Adrenal gland (tissue), 12 donors: ENCODE results near the gene MTR. TPM values are rescaled to one million over a fixed set of nuclear protein-coding genes. Genes with fewer than 3 reads are reported as not detected.

Source experiments
- DNase-seq, 7 donors: peaks; one replicate each; pipeline ENCODE4 v3.0.0-alpha.2; 2019 to 2020
- H3K27ac ChIP-seq, 5 donors: fragments of 200-600 bp; sonication (generic) in 4 of 5; 1 replicate in 3 of 5; 2 replicates in 2 of 5; pipeline versions ENCODE4 v1.5.1 to v1.8.0; 2016 to 2020; ENCODE audit warnings: mild to moderate bottlenecking in 1 of 5
- H3K27me3 ChIP-seq: fragments of 200-600 bp; 2 replicates; pipeline ENCODE4 v1.8.0; 2021
- H3K36me3 ChIP-seq, 2 donors: fragments of 200-600 bp; replicated peaks in 1 of 2; 1 replicate in 1 of 2; 2 replicates in 1 of 2; pipeline versions ENCODE4 v1.5.1 to v1.8.0; 2018 to 2022
- H3K4me1 ChIP-seq, 2 donors: fragments of 200-600 bp; replicated peaks in 1 of 2; 1 replicate in 1 of 2; 2 replicates in 1 of 2; pipeline versions ENCODE4 v1.5.1 to v1.8.0; 2018 to 2021
- H3K4me3 ChIP-seq, 4 donors: fragments of 200-600 bp; sonication (generic) in 3 of 4; one replicate each; pipeline ENCODE4 v1.5.1; 2016 to 2018
- H3K9me3 ChIP-seq, 3 donors: fragments of 200-600 bp; sonication (generic) in 1 of 3; replicated peaks in 1 of 3; 1 replicate in 2 of 3; 2 replicates in 1 of 3; pipeline versions ENCODE4 v1.5.1 to v1.8.0; 2016 to 2021
- POLR2A ChIP-seq, 2 donors: fragments of 450-650 bp; IDR thresholded peaks; one replicate each; pipeline ENCODE4 v1.6.1; 2017; ENCODE audit warnings: antibody characterized with exemption in 2 of 2, mild to moderate bottlenecking in 2 of 2, moderate library complexity in 1 of 2
- WGBS, 4 donors: extraction: QIAGEN DNeasy Blood & Tissue Kit in 2 of 4; methylation state at CpG; one replicate each; pipeline versions ENCODE4 v1.1.5 to v1.1.7; 2013 to 2017; 5-methylcytosine and 5-hydroxymethylcytosine counted together
- intact Hi-C, 2 donors: fragments of 100-400 bp; cut with DNase I; formaldehyde crosslinking; loops; one replicate each; pipeline versions ENCODE4 v1.14.1 to v1.15.0; 2022 to 2023
- polyA plus RNA-seq, 3 donors: library from polyadenylated mRNA; stranded (reverse); fragments of 200-250 nt in 2 of 3; fragments of 350-450 nt in 1 of 3; fragmentation: Illumina TruSeq in 1 of 3; extraction: RNeasy Lipid Tissue Mini Kit (QIAGEN cat#74804) in 1 of 3; gene quantifications; one replicate each; pipeline ENCODE4 v1.2.3, GENCODE V29; 2013 to 2014
- total RNA-seq, 9 donors: library from RNA; depleted of rRNA in 4 of 9; stranded (reverse); fragments of >200 nt in 4 of 9; fragments of 120-200 nt in 1 of 9; fragmentation: NEBNext Ultra II Directional in 1 of 9; extraction: Animal tissue kit (Norgen Biotek cat#: 25700) in 1 of 9; gene quantifications; one replicate each; pipeline versions ENCODE4 v1.1.0 to v1.2.4, GENCODE V29; 2013 to 2023
- TF ChIP-seq, protein P1 (sequence below), 6 experiments: fragments of 450-650 bp in 4 of 6; fragments of 200-600 bp in 2 of 6; sonication (generic) in 1 of 6; IDR thresholded peaks; 1 replicate in 5 of 6; 2 replicates in 1 of 6; pipeline versions ENCODE4 v1.5.1 to v1.8.0; 2016 to 2021; ENCODE audit warnings: antibody characterized with exemption in 6 of 6, mild to moderate bottlenecking in 2 of 6, moderate library complexity in 1 of 6
- donor health status: healthy with polysubstance abuse.
- donor health status: Bipolar disorder and iron deficiency.
- donor health status: DM: yes; HTN: yes; CAD: no.
- donor health status: DM: no; HTN: no; CAD: no.
- donor health status: DM: no; HTN: no; CAD: no.
- donor health status: DM: yes; HTN: yes; CAD: no.

MTR gene
- total and polyA plus RNA-seq, 12 donors, result 7.8 to 44.3 (median 25.1) TPM

DNA sequence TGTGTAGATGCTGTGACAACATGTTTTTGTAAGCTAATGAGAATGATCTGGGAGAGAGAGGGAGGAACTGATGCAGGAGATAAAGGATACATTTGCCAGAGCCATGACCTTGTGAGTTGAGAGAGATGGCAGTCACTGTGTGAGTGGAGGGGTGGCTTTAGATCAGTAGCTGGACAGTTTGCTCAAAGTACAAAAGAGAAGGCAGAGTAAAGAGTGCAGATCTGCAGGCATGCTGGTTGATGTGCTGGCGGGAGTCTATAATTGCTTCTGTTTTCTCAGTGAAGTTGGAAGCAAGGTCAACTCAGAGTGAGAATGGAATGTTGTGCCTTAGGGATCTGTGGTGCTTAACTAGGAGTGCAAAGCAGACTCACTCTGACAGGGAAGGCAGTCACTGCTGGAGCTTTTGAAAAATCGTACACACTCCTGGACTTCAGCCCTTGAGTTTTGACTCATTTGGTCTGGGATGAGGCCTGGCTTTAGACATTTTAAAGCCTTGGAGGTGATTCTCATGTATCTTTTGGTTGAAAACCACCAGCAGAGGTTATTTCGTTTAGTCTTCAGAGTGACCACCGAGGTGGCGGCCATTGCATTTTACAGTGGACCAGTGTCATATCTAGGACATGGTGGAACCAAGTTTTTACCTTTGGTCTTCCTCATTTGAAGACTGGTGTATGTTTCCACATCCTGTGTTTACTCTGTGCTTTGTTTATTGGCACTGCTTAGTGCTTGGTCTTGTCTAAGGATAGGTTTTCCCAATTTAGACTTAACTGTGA, 49.6 kb downstream of the MTR start:
- intact Hi-C loops, result no loop called here
- Histone ChIP-seq H3K27me3 (no peaks in the 10 kb centered on the region), H3K9me3 (no peaks in the 10 kb centered on the region), H3K27ac (peak overlapping the region in 1 of 5 donors; percentile 38), H3K4me1 (peaks cover 0 to 31% of the 10 kb centered on the region in 2 donors), H3K4me3 (no peak overlapping the region), H3K36me3 (peaks cover 0 to 7% of the 10 kb centered on the region in 2 donors)
- DNase-seq, result peak in 5 of 7 donors; percentile 18 to 32 (median 22)
- no peak for TF ChIP-seq POLR2A (IDR thresholded peaks at IDR 0.05)
- TF ChIP-seq, protein P1, sequence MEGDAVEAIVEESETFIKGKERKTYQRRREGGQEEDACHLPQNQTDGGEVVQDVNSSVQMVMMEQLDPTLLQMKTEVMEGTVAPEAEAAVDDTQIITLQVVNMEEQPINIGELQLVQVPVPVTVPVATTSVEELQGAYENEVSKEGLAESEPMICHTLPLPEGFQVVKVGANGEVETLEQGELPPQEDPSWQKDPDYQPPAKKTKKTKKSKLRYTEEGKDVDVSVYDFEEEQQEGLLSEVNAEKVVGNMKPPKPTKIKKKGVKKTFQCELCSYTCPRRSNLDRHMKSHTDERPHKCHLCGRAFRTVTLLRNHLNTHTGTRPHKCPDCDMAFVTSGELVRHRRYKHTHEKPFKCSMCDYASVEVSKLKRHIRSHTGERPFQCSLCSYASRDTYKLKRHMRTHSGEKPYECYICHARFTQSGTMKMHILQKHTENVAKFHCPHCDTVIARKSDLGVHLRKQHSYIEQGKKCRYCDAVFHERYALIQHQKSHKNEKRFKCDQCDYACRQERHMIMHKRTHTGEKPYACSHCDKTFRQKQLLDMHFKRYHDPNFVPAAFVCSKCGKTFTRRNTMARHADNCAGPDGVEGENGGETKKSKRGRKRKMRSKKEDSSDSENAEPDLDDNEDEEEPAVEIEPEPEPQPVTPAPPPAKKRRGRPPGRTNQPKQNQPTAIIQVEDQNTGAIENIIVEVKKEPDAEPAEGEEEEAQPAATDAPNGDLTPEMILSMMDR (IDR thresholded peaks at IDR 0.05), result no peak
- WGBS, 4 donors, result 71 to 87% (median 82%) methylated on average over 5 of the region's 5 CpGs

DNA sequence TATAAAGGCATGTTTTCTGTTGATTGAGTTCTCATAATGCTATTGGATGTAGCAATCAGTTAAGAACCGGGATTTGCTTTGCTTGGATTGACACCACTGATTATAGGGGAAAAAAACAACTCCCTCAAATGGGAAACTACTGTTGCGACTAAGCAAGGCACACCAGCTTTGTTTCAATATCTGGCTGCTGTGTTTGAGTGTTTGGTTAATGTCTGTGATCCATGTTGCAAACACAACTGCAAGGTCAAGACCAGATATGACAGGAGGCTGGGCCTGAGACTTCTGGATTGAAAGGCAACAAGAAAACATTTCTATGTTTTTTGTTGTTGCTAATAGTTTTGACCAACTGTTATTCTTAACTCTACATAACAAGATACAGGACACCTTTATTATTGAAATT, 50.7 kb downstream of the MTR start:
- Histone ChIP-seq H3K27ac (no peak overlapping the region), H3K36me3 (no peaks in the 10 kb centered on the region), H3K4me1 (peaks cover 0 to 31% of the 10 kb centered on the region in 2 donors), H3K9me3 (no peaks in the 10 kb centered on the region), H3K4me3 (no peak overlapping the region), H3K27me3 (no peaks in the 10 kb centered on the region)
- TF ChIP-seq, protein P1 (IDR thresholded peaks at IDR 0.05), result no peak
- no peak for TF ChIP-seq POLR2A (IDR thresholded peaks at IDR 0.05)
- DNase-seq, result peak in 1 of 7 donors; percentile 14
- intact Hi-C loops, result no loop called here
- 61 to 74% (median 67%) methylated on average over 2 of the region's 2 CpGs for WGBS, 4 donors

DNA sequence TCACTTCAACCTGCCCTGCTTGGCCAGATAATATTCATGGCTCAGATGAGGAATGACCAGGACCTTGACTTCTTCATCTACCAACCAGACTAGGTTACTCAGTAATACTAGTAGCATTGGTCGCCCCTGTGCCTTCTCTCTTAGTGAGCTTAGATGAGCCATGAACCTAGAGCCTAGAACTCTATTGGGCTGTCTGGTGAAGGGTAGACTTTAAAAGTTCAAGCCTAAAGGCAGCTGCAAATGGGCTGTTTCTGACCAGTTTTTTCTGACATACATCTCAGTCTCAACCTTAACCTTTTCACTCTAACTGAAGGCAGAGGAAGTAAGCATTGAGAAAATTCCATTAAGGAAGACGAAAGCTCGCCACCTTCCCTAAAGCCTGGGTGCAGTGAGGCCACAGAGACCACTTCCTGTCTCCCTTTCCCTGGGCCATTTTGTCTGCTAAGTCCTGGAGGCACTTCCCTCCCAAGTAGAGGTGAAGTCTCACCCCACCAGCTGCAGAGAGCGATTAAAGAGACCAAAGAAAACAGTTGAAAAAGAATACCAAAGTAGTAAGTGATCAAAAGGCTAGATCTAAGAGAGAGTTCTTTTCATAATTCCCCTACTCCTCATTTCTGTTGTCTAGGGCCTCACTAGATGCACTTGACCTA, 53.3 kb downstream of the MTR start:
- Histone ChIP-seq H3K36me3 (peaks cover 0 to 6% of the 10 kb centered on the region in 2 donors), H3K4me3 (no peak overlapping the region), H3K27me3 (no peaks in the 10 kb centered on the region), H3K27ac (no peak overlapping the region), H3K9me3 (no peaks in the 10 kb centered on the region), H3K4me1 (peaks cover 0 to 31% of the 10 kb centered on the region in 2 donors)
- intact Hi-C loops, result no loop called here
- TF ChIP-seq, protein P1 (IDR thresholded peaks at IDR 0.05), result no peak
- no peak for TF ChIP-seq POLR2A (IDR thresholded peaks at IDR 0.05)
- no peak for DNase-seq
- WGBS, 4 donors, result 66 to 92% (median 85%) methylated on average over 4 of the region's 4 CpGs

DNA sequence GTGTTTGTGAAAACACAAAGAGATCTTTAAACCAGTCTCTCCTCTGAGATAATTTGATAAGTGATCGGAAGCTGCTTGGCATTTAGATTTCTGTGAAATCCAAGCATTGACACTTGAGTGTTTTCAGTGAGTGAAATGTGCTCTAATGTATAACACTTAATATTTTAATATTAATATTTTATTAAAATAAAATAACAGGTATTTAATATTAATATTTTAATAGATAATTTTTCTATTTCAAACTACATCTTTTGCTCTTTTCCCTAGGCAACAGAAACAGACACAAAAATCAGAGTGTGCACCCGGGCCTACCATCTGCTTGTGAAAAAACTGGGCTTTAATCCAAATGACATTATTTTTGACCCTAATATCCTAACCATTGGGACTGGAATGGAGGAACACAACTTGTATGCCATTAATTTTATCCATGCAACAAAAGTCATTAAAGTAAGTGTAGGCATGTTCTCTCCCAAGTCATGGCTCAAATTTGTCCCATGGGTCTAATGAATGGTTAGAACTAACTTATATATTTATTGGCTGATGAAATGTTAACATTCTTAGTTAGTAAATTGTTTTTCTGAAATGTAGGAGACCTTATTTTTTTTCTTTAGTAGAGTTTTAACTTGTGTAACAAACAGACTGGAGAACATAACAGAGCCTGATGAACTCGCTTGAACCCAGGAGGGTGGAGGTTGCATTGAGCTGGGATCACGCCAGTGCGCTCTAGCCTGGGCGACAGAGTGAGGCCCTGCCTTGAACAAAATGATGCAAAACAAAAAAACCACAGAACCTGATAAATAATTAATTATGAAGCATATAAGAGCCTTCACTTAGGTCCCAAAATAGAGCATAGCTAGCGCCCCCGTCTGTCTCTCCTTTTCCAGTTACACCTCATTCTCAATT, 55.2 kb downstream of the MTR start:
- intact Hi-C loops, result no loop called here

More for the DNA sequence above, 55.2 kb downstream of the MTR start:
- H3K9me3 ChIP-seq, result no peaks in the 10 kb centered on the region
- 88 to 95% (median 92%) methylated on average over 8 of the region's 8 CpGs for WGBS, 4 donors
- DNase-seq, result no peak
- peaks cover 0 to 6% of the 10 kb centered on the region in 2 donors for H3K36me3 ChIP-seq
- H3K4me3 ChIP-seq, result no peak overlapping the region
- H3K4me1 ChIP-seq, result peaks cover 0 to 21% of the 10 kb centered on the region in 2 donors
- H3K27me3 ChIP-seq, result no peaks in the 10 kb centered on the region
- H3K27ac ChIP-seq, result no peak overlapping the region
- TF ChIP-seq, protein P1 (IDR thresholded peaks at IDR 0.05), result no peak
- TF ChIP-seq POLR2A (IDR thresholded peaks at IDR 0.05), result no peak
